ENCODE measurements around the gene PCIF1. TPM values are rescaled to one million over a fixed set of nuclear protein-coding genes. Genes with fewer than 3 reads are reported as not detected.

PCIF1 gene
- total and polyA plus RNA-seq, 9 of the 15 experiments (the other 6 are each of a cell fraction or from before 2014, with no cell fraction given) = 5.8 to 29.4 (median 11.3) TPM

GRCh38 chr20:45933266-45934045, 1.0 kb upstream of the PCIF1 start (continued):
- TF ChIP-seq RREB1 (CRISPR knock-in tag; IDR thresholded peaks at IDR 0.05) (0 out of 2 replicates have a peak, but pooled peaks have one; percentile 79), ZMIZ1 (IDR thresholded peaks at IDR 0.05; ENCODE audit: low read depth in 2 of 2, low read length in 2 of 2) (no peak), STAG1 (CRISPR knock-in tag; IDR thresholded peaks at IDR 0.05; ENCODE audit: borderline replicate concordance) (no peak), COPS2 (conservative IDR thresholded peaks at IDR 0.05) (no peak), ETS2 (tag; IDR thresholded peaks at IDR 0.05; ENCODE audit: borderline replicate concordance, poor library complexity, severe bottlenecking) (no peak), ARID2 (IDR thresholded peaks at IDR 0.05) (no peak), ZBTB12 (CRISPR knock-in tag; IDR thresholded peaks at IDR 0.05) (no peak), SRSF3 (IDR thresholded peaks at IDR 0.05; ENCODE audit: insufficient read depth, low read length) (no peak), ZNF263 (CRISPR knock-in tag; IDR thresholded peaks at IDR 0.05; ENCODE audit: borderline replicate concordance) (peak; percentile 59; the same call in 1 of the 2 replicates), AFF4 (CRISPR knock-in tag; IDR thresholded peaks at IDR 0.05) (peak; percentile 23; the same call in 1 of the 2 replicates), PTTG1 (tag; IDR thresholded peaks at IDR 0.05; ENCODE audit: low read depth) (no peak)

All from K562 (cell line).